ENCODE results near the gene RBMY1D.
"Not testable (repeated sequence)": the region's sequence is repeated elsewhere in the genome, so short reads cannot be mapped to it uniquely, and the experiment has no call there.

The RBMY1D gene

DNA sequence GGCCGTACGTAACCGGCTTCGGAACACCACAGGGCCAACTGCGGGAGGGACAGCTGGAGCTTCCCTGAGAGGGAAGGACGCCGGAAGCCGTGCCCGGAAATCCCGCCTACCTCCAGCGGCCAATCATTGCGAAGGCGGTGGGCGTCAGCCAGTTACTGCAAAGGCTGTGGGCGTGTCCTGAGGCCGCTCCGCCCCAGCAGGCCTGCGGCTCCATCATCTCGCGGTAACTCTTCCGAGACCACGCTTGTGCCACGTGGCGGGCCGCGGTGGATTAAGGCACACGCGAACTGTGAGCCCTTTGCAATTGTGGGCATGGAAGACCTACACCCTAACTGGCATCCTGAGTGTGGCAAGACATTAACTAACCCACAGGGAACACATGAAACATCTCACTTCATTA, at the start of gene RBMY1D:
TSS of gene RBMY1D (minus strand) at position 101 of the 400 bp plus-strand sequence. CDS start 2,013 bp downstream, outside the sequence.
- not testable (repeated sequence) for DNase-seq (ENCODE audit: insufficient read length, low spot score); FAIRE-seq

GRCh38 chrY:21917932-21918331, 23.6 kb upstream of the RBMY1D start, which contains the start of gene RBMY1E:
Gene RBMY1E, minus strand, starts transcription at chrY:21918032. Its CDS starts 1,978 bp downstream, at chrY:21916054.
- FAIRE-seq: not testable (repeated sequence)

GRCh38 chrY:21869407-21870076, 24.8 kb downstream of the RBMY1D start:
- not testable (repeated sequence) for DNase-seq (ENCODE audit: insufficient read length, low spot score); FAIRE-seq

More at GRCh38 chrY:21917932-21918331, 23.6 kb upstream of the RBMY1D start, which contains the start of gene RBMY1E:
- not testable (repeated sequence) for DNase-seq (ENCODE audit: insufficient read length, low spot score)

- TF ChIP-seq POLR2A (IDR thresholded peaks at IDR 0.05; ENCODE audit: low read depth, low read length): no peak
- FAIRE-seq (no peak), DNase-seq (ENCODE audit: insufficient read length, low spot score) (no peak)
These were observed 48.8 kb downstream of the RBMY1D start for GRCh38 chrY:21845481-21845880.

- no peak for DNase-seq (ENCODE audit: insufficient read length, low spot score)
- TF ChIP-seq POLR2A (IDR thresholded peaks at IDR 0.05; ENCODE audit: low read depth, low read length): no peak
- no peak for FAIRE-seq
These were observed 52.2 kb downstream of the RBMY1D start for GRCh38 chrY:21842090-21842489.

DNA sequence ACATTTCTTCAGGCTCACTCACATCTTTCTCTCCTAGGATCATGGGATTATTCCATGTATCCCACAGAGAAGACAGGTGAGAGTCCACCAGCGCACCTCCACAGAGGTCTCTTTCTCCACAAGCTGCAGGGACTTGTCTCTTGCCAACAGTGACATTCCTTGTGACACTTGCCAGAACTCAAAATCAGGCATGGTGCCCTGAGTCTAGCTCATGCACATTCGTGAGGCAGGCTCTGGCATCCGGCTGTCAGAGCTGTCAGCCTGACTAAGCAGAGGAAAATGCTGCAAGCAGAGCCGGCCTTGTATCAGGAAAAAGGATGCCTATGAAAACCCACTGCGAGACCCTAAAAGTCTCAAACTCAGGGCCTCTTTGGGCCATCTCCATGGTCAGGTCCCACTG, 54.8 kb downstream of the RBMY1D start:
- no peak for TF ChIP-seq POLR2A (IDR thresholded peaks at IDR 0.05; ENCODE audit: low read depth, low read length)
- no peak for DNase-seq (ENCODE audit: insufficient read length, low spot score)
- FAIRE-seq: no peak

- FAIRE-seq: no peak
- DNase-seq (ENCODE audit: insufficient read length, low spot score): no peak
- TF ChIP-seq POLR2A (IDR thresholded peaks at IDR 0.05; ENCODE audit: low read depth, low read length): no peak
These were observed 58.0 kb downstream of the RBMY1D start for GRCh38 chrY:21836343-21836742.

GRCh38 chrY:21835052-21835451, 59.3 kb downstream of the RBMY1D start:
- DNase-seq (ENCODE audit: insufficient read length, low spot score) (no peak), FAIRE-seq (no peak)

More at GRCh38 chrY:21835052-21835451, 59.3 kb downstream of the RBMY1D start:
- no peak for TF ChIP-seq POLR2A (IDR thresholded peaks at IDR 0.05; ENCODE audit: low read depth, low read length)
